GM18951 (cell line): ENCODE data around the gene ZNF728.
"Not testable (repeated sequence)": the region's sequence is repeated elsewhere in the genome, so short reads cannot be mapped to it uniquely, and the experiment has no call there.

ENCODE experiments used
- POLR2A ChIP-seq: IDR thresholded peaks from 4 replicates; pipeline ENCODE4 v1.6.1; 2011; ENCODE audit warnings: mild to moderate bottlenecking; ENCODE audit not compliant: insufficient read length, insufficient read depth; ENCODE audit errors: extremely low read depth
- in situ Hi-C: fragments of 300-500 bp; cut with MboI; formaldehyde crosslinking; loops from one replicate; pipeline ENCODE4 v1.12.0; 2022; ENCODE audit warnings: low sequenced_read_pairs, mixed read lengths, inconsistent platforms; ENCODE audit not compliant: unreplicated experiment

Gene ZNF728

GRCh38 chr19:23002690-23003422 is at the start of gene ZNF728:
ZNF728 (minus strand) TSS chr19:23003176; CDS start chr19:23003030, 146 bp downstream.
- in situ Hi-C loops = no loop called here
- TF ChIP-seq POLR2A = no peak

DNA sequence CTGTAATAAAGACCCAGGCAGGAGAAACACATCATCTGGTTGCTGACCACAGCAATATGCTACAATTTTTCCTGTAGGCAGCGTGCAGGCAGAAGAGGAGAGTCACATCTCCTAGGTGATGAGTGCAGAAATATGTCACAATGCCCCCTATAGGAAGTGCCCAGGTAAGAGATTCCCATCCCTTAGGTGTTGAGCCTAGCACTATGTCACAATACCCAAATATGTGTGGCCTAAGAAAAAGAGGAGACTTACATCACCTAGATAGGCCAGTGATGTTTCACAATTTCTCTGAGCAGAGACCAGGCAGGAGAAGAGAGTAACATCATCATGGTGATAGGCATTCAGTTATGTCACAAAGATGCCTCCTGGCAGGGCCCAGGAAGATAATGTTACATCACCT is 49.4 kb upstream of the ZNF728 start:
- in situ Hi-C loops = loop anchor here (10.0 kb wide), 1 partner anchor 618 kb away; no protein-coding TSS in a partner anchor
- TF ChIP-seq POLR2A = no peak

DNA sequence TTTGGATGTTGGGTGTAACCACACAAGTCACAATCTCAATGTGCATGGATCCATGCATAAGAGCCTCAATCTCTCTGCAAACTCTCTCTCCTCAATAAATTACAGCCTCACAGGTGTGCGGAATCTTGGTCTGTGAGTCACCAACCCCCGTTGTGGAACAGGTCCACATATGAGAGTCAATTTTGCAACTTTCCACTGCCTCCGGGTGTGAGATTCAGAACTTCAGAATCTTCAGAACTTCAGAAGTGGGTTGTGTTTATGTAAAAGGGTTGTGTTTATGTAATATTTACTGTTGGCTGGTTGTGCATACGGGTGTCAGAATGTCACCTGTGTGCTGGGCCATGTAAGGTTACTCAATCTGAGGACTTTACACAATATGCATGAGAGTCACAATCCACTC is 46.3 kb upstream of the ZNF728 start:
- no peak for TF ChIP-seq POLR2A
- in situ Hi-C loops = no loop called here

- TF ChIP-seq POLR2A = no peak
- in situ Hi-C loops = no loop called here
Observed at GRCh38 chr19:23046743-23047142, 43.8 kb upstream of the ZNF728 start.

DNA sequence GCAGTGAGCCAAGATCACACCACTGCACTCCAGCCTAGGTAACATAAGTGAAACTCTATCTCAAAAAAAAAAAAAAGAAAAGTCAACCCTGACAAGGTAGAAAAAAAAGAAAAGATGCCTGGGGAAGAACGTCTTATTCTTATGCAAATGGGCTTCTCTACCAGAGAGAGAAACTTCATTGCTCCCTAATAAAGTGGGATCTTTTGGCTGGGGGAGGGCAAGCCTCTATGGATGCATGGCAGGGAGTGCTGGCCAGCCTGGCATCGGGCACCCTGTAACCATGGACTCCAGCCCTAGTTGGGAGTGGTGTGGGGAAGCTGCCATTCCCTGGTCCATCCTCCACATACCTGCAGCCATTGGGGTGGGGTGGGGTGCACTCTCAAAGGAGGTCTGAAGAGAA is 30.7 kb upstream of the ZNF728 start:
- no peak for TF ChIP-seq POLR2A
- in situ Hi-C loops = no loop called here

DNA sequence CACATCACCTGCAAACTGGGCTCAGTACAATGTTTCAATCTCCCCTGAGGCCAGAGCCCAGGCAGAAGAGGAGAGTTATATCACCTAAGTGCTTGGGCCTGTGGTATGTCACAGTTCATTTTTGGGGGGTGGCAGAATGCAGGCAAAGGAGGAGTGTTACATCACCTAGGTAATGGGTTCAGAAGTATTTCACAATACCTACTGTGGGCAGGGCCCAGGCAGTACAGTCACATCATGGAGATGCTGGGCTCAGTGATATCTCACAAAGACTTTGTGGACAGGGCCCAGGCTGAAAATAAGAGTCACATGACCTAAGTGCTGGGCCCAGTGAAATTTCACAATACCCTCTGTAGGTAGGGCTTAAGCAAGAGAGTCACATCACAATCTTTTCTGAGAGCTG is 12.7 kb upstream of the ZNF728 start:
- TF ChIP-seq POLR2A = no peak
- in situ Hi-C loops = no loop called here

- in situ Hi-C loops = not testable (repeated sequence)
Observed at GRCh38 chr19:22994957-22995356, 8.0 kb downstream of the ZNF728 start.

GRCh38 chr19:22976248-22976647 is 26.7 kb downstream of the ZNF728 start:
- TF ChIP-seq POLR2A = no peak
- in situ Hi-C loops = no loop called here

DNA sequence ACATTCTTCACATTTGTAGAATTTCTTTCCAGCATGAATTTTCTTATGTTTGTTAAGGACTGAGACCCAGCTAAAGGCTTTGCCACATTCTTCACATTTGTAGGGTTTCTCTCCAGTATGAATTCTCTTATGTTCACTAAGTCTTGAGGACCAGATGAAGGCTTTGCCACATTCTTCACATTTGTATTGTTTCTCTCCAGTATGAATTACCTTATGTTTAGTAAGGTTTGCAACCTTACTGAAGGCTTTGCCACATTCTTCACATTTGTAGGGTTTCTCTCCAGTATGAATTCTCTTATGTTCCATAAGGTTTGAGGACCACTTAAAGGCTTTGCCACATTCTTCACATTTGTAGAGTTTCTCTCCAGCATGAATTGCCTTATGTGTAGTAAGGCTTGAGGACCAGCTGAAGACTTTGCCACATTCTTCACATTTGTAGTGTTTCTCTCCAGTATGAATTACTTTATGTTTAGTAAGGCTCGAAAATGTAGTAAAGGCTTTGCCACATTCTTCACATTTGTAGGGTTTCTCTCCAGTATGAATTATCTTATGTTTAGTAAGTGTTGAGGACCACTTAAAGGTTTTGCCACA is 27.3 kb downstream of the ZNF728 start:
- in situ Hi-C loops = not testable (repeated sequence)

DNA sequence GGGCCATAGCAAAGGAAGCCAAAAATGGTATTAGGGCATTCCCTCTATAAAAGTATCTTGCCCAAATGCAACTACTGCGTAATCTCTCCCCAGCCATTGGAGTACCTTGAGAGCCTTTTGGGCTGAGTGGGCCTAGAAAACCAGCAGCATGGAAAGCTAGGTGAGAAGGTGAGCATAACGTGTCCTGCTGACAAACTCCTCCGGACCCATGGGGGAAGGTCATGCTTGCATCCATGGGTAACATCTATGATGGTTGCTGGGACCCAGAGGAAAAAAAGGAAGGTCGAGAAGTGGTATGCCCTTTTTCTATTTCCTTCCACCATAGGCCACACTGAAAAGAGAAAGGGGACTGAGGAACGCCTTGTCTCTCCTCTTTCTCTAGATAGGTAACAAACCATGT is 57.4 kb downstream of the ZNF728 start:
- no peak for TF ChIP-seq POLR2A
- in situ Hi-C loops = no loop called here

GRCh38 chr19:22935151-22935550 is 67.8 kb downstream of the ZNF728 start:
- TF ChIP-seq POLR2A = no peak
- in situ Hi-C loops = loop anchor here (5.0 kb wide), 1 partner anchor 998 kb away; no protein-coding TSS in a partner anchor

DNA sequence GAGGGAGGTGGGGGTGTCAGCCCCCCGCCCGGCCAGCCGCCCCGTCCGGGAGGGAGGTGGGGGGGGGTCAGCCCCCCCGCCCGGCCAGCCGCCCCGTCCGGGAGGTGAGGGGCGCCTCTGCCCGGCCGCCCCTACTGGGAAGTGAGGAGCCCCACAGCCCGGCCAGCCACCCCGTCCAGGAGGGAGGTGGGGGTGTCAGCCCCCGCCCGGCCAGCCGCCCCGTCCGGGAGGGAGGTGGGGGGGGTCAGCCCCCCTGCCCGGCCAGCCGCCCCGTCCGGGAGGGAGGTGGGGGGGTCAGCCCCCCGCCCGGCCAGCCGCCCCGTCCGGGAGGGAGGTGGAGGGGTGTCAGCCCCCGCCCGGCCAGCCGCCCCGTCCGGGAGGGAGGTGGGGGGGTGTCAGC is 75.4 kb downstream of the ZNF728 start:
- in situ Hi-C loops = not testable (repeated sequence)

- in situ Hi-C loops = not testable (repeated sequence)
Observed at GRCh38 chr19:22925181-22925580, 77.8 kb downstream of the ZNF728 start.
